GM12878 (cell line): ENCODE results near the gene R3HDM2. TPM values are rescaled to one million over a fixed set of nuclear protein-coding genes. Genes with fewer than 3 reads are reported as not detected.
"Not testable (repeated sequence)": the region's sequence is repeated elsewhere in the genome, so short reads cannot be mapped to it uniquely, and the experiment has no call there.

Experiments used
- ATAC-seq: fragments of 200-7000 bp; cut with Tn5 transposase; 3 replicates; pipeline ENCODE4 v1.9.1; 2020; ENCODE audit warnings: mild to moderate bottlenecking, moderate library complexity
- BruUV-seq: library from RNA; stranded (reverse); fragments of 400-500 nt; replicated peaks from 2 replicates; lab custom pipeline; 2021; lab: Mats Ljungman, UMichigan
- CTCF ChIA-PET: fragments of 300-600 bp; sonication (Branson Sonifier 250); formaldehyde crosslinking; extraction: SDS; loops from one replicate; lab custom pipeline; 2021; ENCODE audit warnings: inconsistent platforms; lab: Yijun Ruan, JAX
- POLR2A ChIA-PET: fragments of 350-600 bp; formaldehyde crosslinking; extraction: SDS; loops from one replicate; lab custom pipeline; 2021; ENCODE audit warnings: inconsistent platforms; lab: Charles Lee
- RAD21 ChIA-PET: fragments of 300-600 bp; sonication (Branson Sonifier 250); formaldehyde crosslinking; loops from one replicate; lab custom pipeline; 2023; ENCODE audit warnings: antibody characterized with exemption; ENCODE audit not compliant: unreplicated experiment; lab: Charles Lee
- SMC1A ChIA-PET: fragments of 300-600 bp; sonication (Branson Sonifier 250); formaldehyde crosslinking; loops from one replicate; lab custom pipeline; 2023; ENCODE audit not compliant: unreplicated experiment, uncharacterized antibody; lab: Charles Lee
- DNase-seq: peaks from one replicate; pipeline ENCODE4 v3.0.0-alpha.2; 2011; ENCODE audit warnings: low read depth, low spot score
- FAIRE-seq: peaks from 3 replicates; lab custom pipeline; 2011; peaks lifted over from hg19 to GRCh38; lab: Jason Lieb, UNC
- H2AFZ ChIP-seq: 2 replicates; pipeline ENCODE4 v1.6.0; 2011; ENCODE audit warnings: low read depth, low read length, control low read depth; ENCODE audit not compliant: control insufficient read depth
- H3K27ac ChIP-seq: 2 replicates; pipeline ENCODE4 v1.5.1; 2011; ENCODE audit warnings: control low read depth; ENCODE audit not compliant: control insufficient read depth, insufficient read depth
- H3K27me3 ChIP-seq, 2 experiments: replicated peaks in 1 of 2; 2 replicates each; pipeline versions ENCODE4 v1.6.0 to v1.6.1; 2011; ENCODE audit warnings: low read length in 1 of 2; ENCODE audit not compliant: control insufficient read depth in 2 of 2, insufficient read depth in 2 of 2
- H3K36me3 ChIP-seq, 2 experiments: 2 replicates each; pipeline ENCODE4 v1.5.1; 2011; ENCODE audit warnings: low read length in 1 of 2; ENCODE audit not compliant: control insufficient read depth in 2 of 2, insufficient read depth in 2 of 2
- H3K4me1 ChIP-seq: 2 replicates; pipeline ENCODE4 v1.6.1; 2011; ENCODE audit warnings: mild to moderate bottlenecking, low read length, moderate library complexity, mixed read lengths; ENCODE audit not compliant: control insufficient read depth, insufficient read depth
- H3K4me2 ChIP-seq: 2 replicates; pipeline ENCODE4 v1.6.0; 2011; ENCODE audit warnings: control low read depth; ENCODE audit not compliant: control insufficient read depth, insufficient read depth
- H3K4me3 ChIP-seq: fragments of 200-600 bp; sonication (generic); 2 replicates; pipeline ENCODE4 v1.5.1; 2016
- H3K79me2 ChIP-seq: 2 replicates; pipeline ENCODE4 v1.6.0; 2011; ENCODE audit warnings: low read length; ENCODE audit not compliant: control insufficient read depth, insufficient read depth
- H3K9ac ChIP-seq: 2 replicates; pipeline ENCODE4 v1.8.0; 2011; ENCODE audit warnings: low read length, control low read depth, mixed read lengths; ENCODE audit not compliant: control insufficient read depth, insufficient read depth
- H3K9me3 ChIP-seq: replicated peaks from 3 replicates; pipeline ENCODE4 v1.5.1; 2011; ENCODE audit warnings: mild to moderate bottlenecking, low read length; ENCODE audit not compliant: control insufficient read depth, insufficient read depth
- H4K20me1 ChIP-seq: 2 replicates; pipeline ENCODE4 v1.6.0; 2011; ENCODE audit not compliant: control insufficient read depth, insufficient read depth
- NR2C1 ChIP-seq: fragments of 450-650 bp; IDR thresholded peaks from 2 replicates; pipeline ENCODE4 v1.6.1; 2017; ENCODE audit warnings: antibody characterized with exemption, mild to moderate bottlenecking, moderate library complexity
- RELA ChIP-seq: fragments of 450-650 bp; IDR thresholded peaks from 2 replicates; pipeline ENCODE4 v1.8.0; 2014; ENCODE audit warnings: borderline replicate concordance; ENCODE audit not compliant: partially characterized antibody
- SMAD5 ChIP-seq: IDR thresholded peaks from 2 replicates; pipeline ENCODE4 v1.6.1; 2016; ENCODE audit warnings: antibody characterized with exemption, low read depth
- TARDBP ChIP-seq: IDR thresholded peaks from 2 replicates; pipeline ENCODE4 v1.6.1; 2016; ENCODE audit warnings: borderline replicate concordance
- ZNF24 ChIP-seq: fragments of 450-650 bp; IDR thresholded peaks from 2 replicates; pipeline ENCODE4 v1.6.1; 2017; ENCODE audit warnings: antibody characterized with exemption, mild to moderate bottlenecking
- WGBS: methylation state at CpG from one replicate; pipeline ENCODE4 v1.1.6; 2016; ENCODE audit warnings: low lambda C conversion rate; ENCODE audit not compliant: insufficient replicate concordance, insufficient coverage; ENCODE audit errors: missing lambda C conversion rate; 5-methylcytosine and 5-hydroxymethylcytosine counted together
- in situ Hi-C: fragments of 300-500 bp; cut with MboI; formaldehyde crosslinking; loops from 9 replicates; pipeline ENCODE4 v1.14.3; 2018; ENCODE audit warnings: mixed read lengths
- intact Hi-C: fragments of 100-400 bp; cut with micrococcal nuclease; formaldehyde crosslinking; loops from one replicate; pipeline ENCODE4 v1.14.2; 2022; ENCODE audit not compliant: unreplicated experiment
- polyA plus RNA-seq, 11 experiments: library from polyadenylated mRNA; depleted of rRNA in 4 of 11; unstranded in 6 of 11; stranded (reverse) in 5 of 11; fragments of >200 nt; fragmentation: Nextera tagmentation in 4 of 11; fragmentation: Illumina TruSeq in 1 of 11; extraction: Ambion mirVana in 4 of 11; extraction: Trizol in 1 of 11; gene quantifications; 1 replicate in 1 of 11; 2 replicates in 10 of 11; pipeline versions ENCODE4 v1.2.1 to v1.2.3, GENCODE V29; 2011 to 2016; ENCODE audit warnings: inconsistent platforms in 2 of 11, missing spikeins in 2 of 11, low read depth in 1 of 11
- total RNA-seq, 4 experiments: library from RNA; depleted of rRNA in 3 of 4; stranded (reverse); fragments of >200 nt in 3 of 4; fragmentation: Illumina TruSeq in 1 of 4; extraction: Trizol in 1 of 4; gene quantifications; 2 replicates each; pipeline versions ENCODE4 v1.2.1 to v1.2.3, GENCODE V29; 2013 to 2021

The R3HDM2 gene
- total and polyA plus RNA-seq, 10 of the 15 experiments (the other 5 are each of a cell fraction or from before 2014, with no cell fraction given) = 4.6 to 26.1 (median 11.2) TPM

- CTCF ChIA-PET = no interaction called here
- H3K4me1 ChIP-seq = no peaks in the 10 kb centered on the region
- no peaks in the 10 kb centered on the region for H3K79me2 ChIP-seq
- no peaks in the 10 kb centered on the region for H3K36me3 ChIP-seq
- in situ Hi-C loops = no loop called here
- TF ChIP-seq SMAD5 (no peak), ZNF24 (no peak), RELA (no peak), NR2C1 (no peak), TARDBP (no peak)
- TF ChIP-seq, all 136 proteins: peak for 0
- H3K9me3 ChIP-seq = no peaks in the 10 kb centered on the region; the same call in 1 of the 3 replicates
- intact Hi-C loops = no loop called here
- H4K20me1 ChIP-seq = no peaks in the 10 kb centered on the region
- ChIA-PET POLR2A (no interaction called here), SMC1A (no interaction called here), RAD21 (interaction anchor here (1.0 kb wide), 1 partner anchor 86 kb away, joined by 4 read pairs; no protein-coding TSS in a partner anchor)
- no peak overlapping the region for H3K27ac ChIP-seq
- H3K27me3 ChIP-seq = no peaks in the 10 kb centered on the region
- no peak for FAIRE-seq
- BruUV-seq = no TSS peak
- DNase-seq = no peak
- H3K4me2 ChIP-seq = no peak overlapping the region
- no peak overlapping the region for H3K9ac ChIP-seq
- no peak overlapping the region for H2AFZ ChIP-seq
- WGBS = 96% methylated on average over 3 of the region's 3 CpGs
- no peak overlapping the region for H3K4me3 ChIP-seq
- ATAC-seq = no peak
Observed at GRCh38 chr12:57366315-57366714, 64.5 kb downstream of the R3HDM2 start.

- H3K9me3 ChIP-seq, in situ Hi-C loops, FAIRE-seq, H3K4me3 ChIP-seq, H3K9ac ChIP-seq, H3K4me1 ChIP-seq, H4K20me1 ChIP-seq, ATAC-seq, H3K27me3 ChIP-seq, H2AFZ ChIP-seq, H3K36me3 ChIP-seq, H3K27ac ChIP-seq, DNase-seq, RAD21 ChIA-PET, intact Hi-C loops, CTCF ChIA-PET, H3K4me2 ChIP-seq, H3K79me2 ChIP-seq, BruUV-seq: not testable (repeated sequence)
- POLR2A ChIA-PET = interaction anchor here (0.7 kb wide), 2 partner anchors 12 to 328 kb away, joined by 4 read pairs; no protein-coding TSS in a partner anchor
- WGBS = 100% methylated on average over 5 of the region's 5 CpGs
- SMC1A ChIA-PET = interaction anchor here (0.6 to 0.7 kb wide), 2 partner anchors 40 to 99 kb away, joined by 3 read pairs; no protein-coding TSS in a partner anchor
Observed at GRCh38 chr12:57364156-57364555, 66.7 kb downstream of the R3HDM2 start.
